ENCODE results near the gene ZNF280D.

Gene ZNF280D

GRCh38 chr15:56744701-56745683 lies 11.7 kb upstream of the ZNF280D start:
- no peak for DNase-seq (ENCODE audit: low read depth)

- no peak for DNase-seq (ENCODE audit: low read depth)
These were observed 8.2 kb upstream of the ZNF280D start for GRCh38 chr15:56741541-56741940.

- no peak for DNase-seq (ENCODE audit: low read depth)
These were observed 6.8 kb upstream of the ZNF280D start for GRCh38 chr15:56739964-56740640.

GRCh38 chr15:56739474-56739873 lies 6.2 kb upstream of the ZNF280D start:
- DNase-seq (ENCODE audit: low read depth), result no peak

- DNase-seq (ENCODE audit: low read depth), result no peak
These were observed 4.5 kb upstream of the ZNF280D start for GRCh38 chr15:56737791-56738190.

- no peak for DNase-seq (ENCODE audit: low read depth)
These were observed 3.8 kb upstream of the ZNF280D start for GRCh38 chr15:56736881-56737707.

GRCh38 chr15:56736308-56736707 lies 3.0 kb upstream of the ZNF280D start:
- no peak for DNase-seq (ENCODE audit: low read depth)

GRCh38 chr15:56735589-56735988 lies 2.3 kb upstream of the ZNF280D start:
- DNase-seq (ENCODE audit: low read depth), result no peak

GRCh38 chr15:56734013-56734635 lies 815 bp upstream of the ZNF280D start:
- DNase-seq (ENCODE audit: low read depth), result no peak

- DNase-seq (ENCODE audit: low read depth), result no peak
These were observed 498 bp downstream of the ZNF280D start for GRCh38 chr15:56732886-56733135.

- no peak for DNase-seq (ENCODE audit: low read depth)
These were observed 999 bp downstream of the ZNF280D start for GRCh38 chr15:56732135-56732885.

GRCh38 chr15:56731548-56731947 lies 1.8 kb downstream of the ZNF280D start:
- no peak for DNase-seq (ENCODE audit: low read depth)

GRCh38 chr15:56729561-56729960 lies 3.7 kb downstream of the ZNF280D start:
- DNase-seq (ENCODE audit: low read depth), result no peak

GRCh38 chr15:56725386-56725785 lies 7.9 kb downstream of the ZNF280D start:
- no peak for DNase-seq (ENCODE audit: low read depth)

GRCh38 chr15:56724232-56724631 lies 9.1 kb downstream of the ZNF280D start:
- DNase-seq (ENCODE audit: low read depth), result no peak

GRCh38 chr15:56723787-56724186 lies 9.5 kb downstream of the ZNF280D start:
- no peak for DNase-seq (ENCODE audit: low read depth)

- no peak for DNase-seq (ENCODE audit: low read depth)
These were observed 13.3 kb downstream of the ZNF280D start for GRCh38 chr15:56719774-56720555.

- no peak for DNase-seq (ENCODE audit: low read depth)
These were observed 14.2 kb downstream of the ZNF280D start for GRCh38 chr15:56719021-56719612.

- DNase-seq (ENCODE audit: low read depth), result no peak
These were observed 14.7 kb downstream of the ZNF280D start for GRCh38 chr15:56718560-56718959.

GRCh38 chr15:56716334-56716733 lies 17.0 kb downstream of the ZNF280D start:
- DNase-seq (ENCODE audit: low read depth), result no peak
